ENCODE results near the gene PRAMEF17. TPM values are rescaled to one million over a fixed set of nuclear protein-coding genes. Genes with fewer than 3 reads are reported as not detected.
"Not testable (repeated sequence)": the region's sequence is repeated elsewhere in the genome, so short reads cannot be mapped to it uniquely, and the experiment has no call there.

The PRAMEF17 gene
- total and polyA plus RNA-seq, 2 of the 8 experiments (the other 6 are each of a cell fraction or from before 2014, with no cell fraction given) = not detected

DNA sequence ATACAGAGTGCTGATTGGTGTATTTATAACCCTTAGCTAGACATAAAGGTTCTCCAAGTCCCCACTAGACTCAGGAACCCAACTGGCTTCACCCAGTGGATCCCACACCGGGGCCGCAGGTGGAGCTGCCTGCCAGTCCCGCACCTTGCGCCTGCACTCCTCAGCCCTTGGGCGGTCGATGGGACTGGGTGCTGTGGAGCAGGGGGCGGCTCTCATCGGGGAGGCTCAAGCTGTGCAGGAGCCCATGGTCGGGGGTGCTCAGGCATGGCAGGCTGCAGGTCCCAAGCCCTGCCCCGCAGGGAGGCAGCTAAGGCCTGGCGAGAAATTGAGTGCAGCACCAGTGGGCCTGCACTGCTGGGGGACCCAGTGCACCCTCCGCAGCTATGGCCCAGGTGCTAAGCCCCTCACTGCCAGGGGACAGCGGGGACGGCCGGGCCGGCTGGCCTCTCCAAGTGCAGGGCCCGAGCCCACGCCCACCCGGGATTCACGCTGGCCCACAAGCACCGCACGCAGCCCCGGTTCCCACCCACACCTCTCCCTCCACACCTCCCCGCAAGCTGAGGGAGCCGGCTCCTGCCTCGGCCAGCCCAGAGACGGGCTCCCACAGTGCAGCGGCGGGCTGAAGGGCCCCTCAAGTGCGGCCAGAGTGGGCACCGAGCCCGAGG is 44.4 kb downstream of the PRAMEF17 start:
- H4K5ac ChIP-seq (ENCODE audit: insufficient read length, low read depth, low read length); H3K27ac ChIP-seq (ENCODE audit: low read depth, low read length); H3K23me2 ChIP-seq (ENCODE audit: low read depth, low read length); H3K27me3 ChIP-seq (replicated peaks in 1 of 4; ENCODE audit: control insufficient read depth in 3 of 4, extremely low read depth in 1 of 4, insufficient read depth in 3 of 4, low read length in 3 of 4); POLR2A ChIA-PET (ENCODE audit: partially characterized antibody); DNase-seq (ENCODE audit: low read depth in 1 of 2, low spot score in 2 of 2); H3K36me3 ChIP-seq (ENCODE audit: control insufficient read depth in 2 of 4, insufficient read depth in 4 of 4, low read length in 3 of 4); CTCF ChIA-PET (ENCODE audit: partially characterized antibody); H4K8ac ChIP-seq (ENCODE audit: extremely low read depth, insufficient read depth, low read length); H2BK20ac ChIP-seq (ENCODE audit: low read length); H4K20me1 ChIP-seq (replicated peaks in 1 of 2; ENCODE audit: control insufficient read depth in 1 of 2, insufficient read depth in 2 of 2, low read length in 2 of 2); H2BK5ac ChIP-seq (ENCODE audit: low read depth, low read length); H3K4me2 ChIP-seq (ENCODE audit: insufficient read depth in 1 of 2, low read depth in 2 of 2, low read length in 2 of 2); H2AFZ ChIP-seq (ENCODE audit: low read length); H3K23ac ChIP-seq (ENCODE audit: insufficient read length); H3K79me2 ChIP-seq (ENCODE audit: control insufficient read depth in 1 of 2, insufficient read depth in 2 of 2, low read length in 2 of 2); H2BK12ac ChIP-seq (ENCODE audit: low read depth, low read length); H3K4ac ChIP-seq (replicated peaks; ENCODE audit: insufficient read length, low read depth, low read length); H2BK15ac ChIP-seq (ENCODE audit: low read length); H3K56ac ChIP-seq (replicated peaks; ENCODE audit: insufficient read length, low read depth, low read length); H2AK5ac ChIP-seq (ENCODE audit: low read depth, low read length); H2BK120ac ChIP-seq (replicated peaks; ENCODE audit: low read depth, low read length); H3K4me3 ChIP-seq (ENCODE audit: extremely low read depth in 1 of 4, insufficient read depth in 2 of 4, low read depth in 3 of 4, low read length in 4 of 4); H4K91ac ChIP-seq (replicated peaks; ENCODE audit: insufficient read length, low read length); H3K79me1 ChIP-seq (ENCODE audit: low read depth, low read length); FAIRE-seq; H3K4me1 ChIP-seq (replicated peaks in 1 of 4; ENCODE audit: control insufficient read depth in 3 of 4, insufficient read depth in 4 of 4, low read length in 3 of 4); H3K14ac ChIP-seq (ENCODE audit: insufficient read length); H3K9ac ChIP-seq (replicated peaks in 1 of 4; ENCODE audit: extremely low read depth in 1 of 4, low read depth in 3 of 4, low read length in 3 of 4); H3K18ac ChIP-seq (ENCODE audit: extremely low read depth, low read length): not testable (repeated sequence)
- peaks cover 37 to 86% of the 10 kb centered on the region in 2 experiments for H3K9me3 ChIP-seq (ENCODE audit: insufficient read depth in 2 of 2, low read depth in 1 of 2, low read length in 1 of 2)
- WGBS, 2 experiments (ENCODE audit: extremely low coverage in 1 of 2, insufficient coverage in 1 of 2, insufficient read length in 1 of 2, insufficient replicate concordance in 2 of 2, low coverage in 1 of 2, low lambda C conversion rate in 2 of 2, missing lambda C conversion rate in 1 of 2) = 90% methylated on average over 29 of the region's 32 CpGs; no CpG with 5 or more reads in 1 of the 2 experiments
